Measurements from ENCODE around the gene RPL37.
A peak's percentile ranks its signal among the peaks of the same experiment; 100 is the strongest.
"Not testable (repeated sequence)": the region's sequence is repeated elsewhere in the genome, so short reads cannot be mapped to it uniquely, and the experiment has no call there.

RPL37 gene

DNA sequence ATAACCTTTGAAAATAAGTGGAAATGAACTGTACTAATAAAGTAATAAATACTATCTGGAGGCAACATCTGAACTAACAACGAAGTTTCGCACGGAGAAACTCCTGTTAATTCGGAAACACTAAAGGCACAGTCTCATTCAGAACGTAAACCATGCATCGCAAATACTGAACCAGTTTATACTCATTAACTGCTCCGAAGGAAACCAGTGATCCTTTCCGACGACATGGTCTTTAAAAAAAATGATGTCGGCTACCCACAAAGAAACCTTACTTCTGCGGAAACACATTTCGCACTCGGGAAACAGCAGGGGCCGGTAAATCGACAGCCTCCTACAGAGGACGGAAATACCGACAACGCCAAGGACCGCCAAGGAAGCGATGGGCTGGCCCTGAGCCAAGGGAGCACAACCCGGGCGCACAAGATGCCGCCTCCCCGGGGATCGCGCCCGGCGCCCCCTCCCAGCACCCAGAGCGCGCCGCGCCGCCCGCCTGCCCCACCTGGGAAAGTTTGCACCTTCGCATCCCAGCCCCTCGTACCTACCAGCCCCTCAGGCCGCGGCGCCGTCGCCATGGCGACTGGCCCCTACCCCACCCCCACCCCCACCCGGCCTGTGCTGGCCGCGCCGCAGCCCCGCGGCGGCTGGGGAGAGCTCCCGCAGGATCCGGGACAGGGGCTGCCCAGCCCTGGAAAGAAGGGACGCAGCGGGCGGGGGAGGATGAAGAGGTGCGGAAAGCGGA lies 37.6 kb downstream of the RPL37 start:
- TF ChIP-seq, protein P1, sequence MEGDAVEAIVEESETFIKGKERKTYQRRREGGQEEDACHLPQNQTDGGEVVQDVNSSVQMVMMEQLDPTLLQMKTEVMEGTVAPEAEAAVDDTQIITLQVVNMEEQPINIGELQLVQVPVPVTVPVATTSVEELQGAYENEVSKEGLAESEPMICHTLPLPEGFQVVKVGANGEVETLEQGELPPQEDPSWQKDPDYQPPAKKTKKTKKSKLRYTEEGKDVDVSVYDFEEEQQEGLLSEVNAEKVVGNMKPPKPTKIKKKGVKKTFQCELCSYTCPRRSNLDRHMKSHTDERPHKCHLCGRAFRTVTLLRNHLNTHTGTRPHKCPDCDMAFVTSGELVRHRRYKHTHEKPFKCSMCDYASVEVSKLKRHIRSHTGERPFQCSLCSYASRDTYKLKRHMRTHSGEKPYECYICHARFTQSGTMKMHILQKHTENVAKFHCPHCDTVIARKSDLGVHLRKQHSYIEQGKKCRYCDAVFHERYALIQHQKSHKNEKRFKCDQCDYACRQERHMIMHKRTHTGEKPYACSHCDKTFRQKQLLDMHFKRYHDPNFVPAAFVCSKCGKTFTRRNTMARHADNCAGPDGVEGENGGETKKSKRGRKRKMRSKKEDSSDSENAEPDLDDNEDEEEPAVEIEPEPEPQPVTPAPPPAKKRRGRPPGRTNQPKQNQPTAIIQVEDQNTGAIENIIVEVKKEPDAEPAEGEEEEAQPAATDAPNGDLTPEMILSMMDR (conservative IDR thresholded peaks at IDR 0.05): no peak
- peak overlapping the region; percentile 97 for H3K27ac ChIP-seq

DNA sequence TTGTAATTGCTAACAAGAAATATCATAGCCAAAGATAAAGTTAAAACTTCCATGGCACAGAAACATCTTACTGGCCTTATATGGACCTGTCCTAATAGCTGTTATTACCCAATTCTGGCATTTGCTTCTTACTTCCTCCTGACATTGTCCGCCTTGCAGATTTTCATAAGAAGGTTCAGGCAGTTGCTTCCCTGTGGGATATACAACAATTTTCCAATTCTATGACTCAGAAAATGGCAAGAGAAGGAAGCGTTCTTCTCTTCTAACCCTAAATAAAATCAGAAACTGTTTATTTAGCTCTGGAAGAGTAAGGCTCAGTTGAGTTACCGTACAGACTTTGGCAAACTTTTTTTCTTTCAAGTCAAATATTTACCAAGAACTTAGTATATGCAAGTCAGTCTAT lies 38.5 kb downstream of the RPL37 start:
- TF ChIP-seq, protein P1 (conservative IDR thresholded peaks at IDR 0.05): no peak
- peak overlapping the region; percentile 97 for H3K27ac ChIP-seq

DNA sequence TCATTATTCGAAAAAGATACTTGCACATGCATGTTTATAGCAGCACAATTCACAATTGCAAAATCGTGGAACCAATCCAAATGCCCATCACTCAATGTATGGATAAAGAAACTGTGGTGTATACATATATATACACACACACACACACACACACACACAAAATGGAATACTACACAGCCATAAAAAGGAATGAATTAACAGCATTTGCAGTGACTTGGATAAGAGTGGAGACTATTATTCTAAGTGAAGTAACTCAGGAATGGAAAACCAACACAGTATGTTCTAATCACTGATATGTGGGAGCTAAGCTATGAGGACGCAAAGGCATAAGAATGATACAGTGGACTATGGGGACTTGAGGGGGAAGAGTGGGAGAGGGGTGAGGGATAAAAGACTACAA lies 40.1 kb downstream of the RPL37 start:
- H3K27ac ChIP-seq: peak overlapping the region; percentile 97

DNA sequence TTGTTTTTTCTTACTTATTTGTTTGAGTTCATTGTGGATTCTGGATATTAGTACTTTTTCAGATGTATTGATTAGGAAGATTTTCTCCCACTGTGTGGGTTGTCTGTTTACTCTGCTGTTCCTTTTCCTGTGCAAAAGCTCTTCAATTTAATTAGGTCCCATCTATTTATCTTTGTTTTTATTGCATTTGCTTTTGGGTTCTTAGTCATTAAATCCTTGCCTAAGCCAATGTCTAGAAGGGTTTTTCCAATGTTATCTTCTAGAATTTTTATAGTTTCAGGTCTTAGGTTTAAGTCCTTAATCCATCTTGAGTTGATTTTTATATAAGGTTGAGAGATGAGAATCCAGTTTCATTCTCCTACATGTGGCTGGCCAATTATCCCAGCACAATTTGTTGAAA lies 40.7 kb downstream of the RPL37 start:
- peak overlapping the region; percentile 97 for H3K27ac ChIP-seq

DNA sequence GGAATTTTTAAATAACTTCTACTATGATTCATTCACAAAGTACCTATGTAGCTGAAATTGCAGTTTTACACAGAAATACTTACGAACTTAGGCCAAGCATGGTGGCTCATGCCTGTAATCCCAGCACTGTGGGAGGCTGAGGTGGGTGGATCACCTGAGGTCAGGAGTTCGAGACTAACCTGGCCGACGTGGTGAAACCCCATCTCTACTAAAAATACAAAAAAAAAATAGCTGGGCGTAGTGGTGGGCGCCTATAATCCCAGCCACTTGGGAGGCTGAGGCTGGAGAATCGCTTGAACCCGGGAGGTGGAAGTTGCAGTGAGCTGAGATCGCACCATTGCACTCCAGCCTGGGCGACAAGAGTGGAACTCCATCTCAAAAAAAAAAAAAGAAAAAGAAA lies 42.3 kb downstream of the RPL37 start:
- H3K27ac ChIP-seq: peak overlapping the region; percentile 97

DNA sequence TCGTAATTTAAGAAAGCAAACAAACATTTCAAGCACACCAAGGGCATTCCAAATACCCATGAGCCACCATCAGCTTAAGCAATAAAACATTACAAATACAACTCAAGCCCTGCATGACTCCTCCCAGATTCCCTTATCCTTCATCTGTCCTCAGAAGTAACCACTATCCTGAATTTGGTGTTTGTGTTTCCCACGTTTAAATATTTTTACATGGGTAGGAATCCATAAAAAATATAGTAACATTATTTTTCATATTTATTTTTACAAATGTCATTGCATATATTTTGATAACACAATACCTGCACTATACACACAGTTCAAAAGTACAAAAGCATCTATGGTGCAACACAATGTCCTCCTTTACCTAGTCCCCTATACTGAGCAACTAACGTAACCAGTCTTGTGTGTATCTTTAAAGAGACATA lies 43.3 kb downstream of the RPL37 start:
- peak overlapping the region; percentile 97 for H3K27ac ChIP-seq

DNA sequence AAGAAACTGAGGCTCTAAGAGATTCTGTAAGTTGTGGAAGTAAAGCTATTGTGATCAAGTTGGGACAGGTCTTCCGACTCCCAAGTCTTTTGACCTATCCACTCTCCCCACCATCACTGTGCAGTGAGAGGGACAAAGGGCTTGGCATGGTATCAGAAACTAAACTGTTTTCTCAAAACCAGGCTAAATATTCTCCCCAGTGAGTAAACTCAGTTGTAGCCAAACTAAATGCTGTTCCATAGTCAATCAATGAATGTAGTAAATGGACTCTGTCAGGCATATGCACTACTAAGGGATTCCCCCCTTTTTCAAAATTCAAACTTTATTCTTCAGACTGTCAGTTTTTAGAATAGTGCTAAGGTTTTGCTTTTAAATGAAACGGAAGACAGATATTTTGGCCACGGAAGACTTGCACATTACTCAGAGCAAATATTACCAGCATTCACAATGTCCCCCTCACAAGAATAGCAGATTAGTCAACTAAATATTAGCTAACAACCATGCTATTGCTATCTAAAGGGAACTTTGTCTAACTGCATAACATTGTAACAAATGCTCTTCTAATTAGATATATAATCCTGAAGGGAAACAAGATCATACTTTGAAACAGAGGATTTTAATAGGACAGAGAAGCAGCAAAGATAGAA lies 44.0 kb downstream of the RPL37 start:
- peak overlapping the region; percentile 97 for H3K27ac ChIP-seq
- TF ChIP-seq, protein P1 (conservative IDR thresholded peaks at IDR 0.05): no peak

More for the DNA sequence above, 43.3 kb downstream of the RPL37 start:
- TF ChIP-seq, protein P1 (conservative IDR thresholded peaks at IDR 0.05): no peak

DNA sequence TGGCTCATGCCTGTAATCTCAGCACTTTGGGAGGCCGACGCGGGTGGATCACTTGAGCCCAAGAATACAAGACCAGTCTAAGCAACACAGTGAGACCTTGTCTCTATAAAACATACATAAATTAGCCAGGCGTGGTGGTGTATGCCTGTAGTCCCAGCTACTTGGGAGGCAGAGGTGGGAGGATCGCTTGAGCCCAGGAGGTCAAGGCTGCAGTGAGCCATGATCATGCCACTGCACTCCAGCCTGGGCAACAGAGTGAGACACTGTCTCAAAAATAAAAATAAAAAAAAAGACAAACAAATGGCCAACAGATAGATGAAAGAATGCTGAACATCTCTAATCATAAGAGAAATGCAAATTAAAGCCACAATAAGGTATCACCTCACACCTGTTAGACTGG lies 46.1 kb downstream of the RPL37 start:
- H3K27ac ChIP-seq: not testable (repeated sequence)

DNA sequence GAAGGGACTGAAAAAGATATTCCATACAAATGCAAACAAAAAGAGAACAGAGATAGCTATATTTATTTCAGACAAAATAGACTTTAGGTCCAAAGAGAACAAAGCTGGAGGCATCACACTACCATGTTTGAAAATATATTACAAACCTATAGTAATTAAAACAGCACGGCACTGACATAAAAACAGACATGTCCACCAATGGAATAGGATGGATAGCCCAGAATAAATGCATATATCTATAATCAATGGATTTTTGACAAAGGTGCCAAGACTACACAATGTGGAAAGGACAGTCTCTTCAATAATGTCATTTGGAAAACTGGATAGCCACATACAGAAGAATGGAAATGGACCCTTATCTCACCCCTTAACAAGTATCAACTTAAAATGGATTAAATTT lies 47.0 kb downstream of the RPL37 start:
- no peak overlapping the region for H3K27ac ChIP-seq
- TF ChIP-seq, protein P1 (conservative IDR thresholded peaks at IDR 0.05): no peak

DNA sequence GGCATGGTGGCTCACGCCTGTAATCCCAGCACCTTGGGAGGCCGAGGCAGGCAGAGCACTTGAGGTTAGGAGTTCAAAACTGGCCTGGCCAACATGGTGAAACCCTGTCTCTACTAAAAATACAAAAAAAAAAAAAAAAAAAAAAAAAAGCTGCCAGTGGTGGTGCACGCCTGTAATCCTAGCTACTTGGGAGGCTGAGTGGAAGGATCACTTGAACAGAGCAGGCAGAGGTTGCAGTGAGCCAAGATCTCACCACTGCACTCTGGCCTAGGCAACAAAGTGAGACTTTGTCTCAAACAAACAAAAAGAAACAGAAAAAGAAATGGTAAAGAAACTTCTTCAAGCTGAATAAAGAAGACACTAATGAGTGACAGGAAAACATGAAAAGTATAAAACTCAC lies 48.4 kb downstream of the RPL37 start:
- H3K27ac ChIP-seq: not testable (repeated sequence)
